Germinal center (tissue), 1 donor: ENCODE measurements around the gene JAK3.
"Not testable (repeated sequence)": the region's sequence is repeated elsewhere in the genome, so short reads cannot be mapped to it uniquely, and the experiment has no call there.

Source experiments
- DNase-seq: peaks from one replicate; pipeline ENCODE4 v3.0.0; 2012; ENCODE audit warnings: mixed read lengths, low spot score

The JAK3 gene

GRCh38 chr19:17777840-17778239, 69.9 kb downstream of the JAK3 start:
- DNase-seq: not testable (repeated sequence)

- DNase-seq: peak; percentile 85
Observed at GRCh38 chr19:17775991-17776803, 71.6 kb downstream of the JAK3 start.

GRCh38 chr19:17775245-17775927, 72.4 kb downstream of the JAK3 start:
- no peak for DNase-seq
